PC-9 (cell line): ENCODE data around the gene TTLL1. TPM values are rescaled to one million over a fixed set of nuclear protein-coding genes. Genes with fewer than 3 reads are reported as not detected.

Experiments
- BruUV-seq: library from RNA; stranded (reverse); fragments of 400-500 nt; replicated peaks from 2 replicates; lab custom pipeline; 2021; lab: Mats Ljungman, UMichigan
- CTCF ChIA-PET: fragments of 300-600 bp; sonication (Branson Sonifier 250); formaldehyde crosslinking; loops from one replicate; lab custom pipeline; 2022; ENCODE audit warnings: antibody characterized with exemption; lab: Charles Lee
- POLR2A ChIA-PET: fragments of 300-600 bp; sonication (Branson Sonifier 250); formaldehyde crosslinking; loops from one replicate; lab custom pipeline; 2022; ENCODE audit warnings: antibody characterized with exemption; ENCODE audit not compliant: unreplicated experiment; lab: Charles Lee
- DNase-seq, 2 experiments: peaks; one replicate each; pipeline versions ENCODE4 v3.0.0 to v3.0.0-alpha.2; 2015 to 2022; ENCODE audit warnings: mixed read lengths in 1 of 2
- H2AFZ ChIP-seq: fragments of 200-600 bp; sonication (generic); 2 replicates; pipeline ENCODE4 v1.8.1; 2017; ENCODE audit warnings: antibody characterized with exemption
- H3F3A ChIP-seq: fragments of 200-600 bp; sonication (generic); 2 replicates; pipeline ENCODE4 v1.8.1; 2017; ENCODE audit warnings: antibody characterized with exemption, mild to moderate bottlenecking, low read depth; ENCODE audit not compliant: insufficient read depth
- H3K27ac ChIP-seq: fragments of 200-600 bp; sonication (generic); 2 replicates; pipeline ENCODE4 v1.6.1; 2016; ENCODE audit warnings: mixed run types
- H3K27me3 ChIP-seq: fragments of 200-600 bp; sonication (generic); 2 replicates; pipeline ENCODE4 v1.6.1; 2016; ENCODE audit warnings: low read depth, mixed run types; ENCODE audit not compliant: insufficient read depth
- H3K36me3 ChIP-seq: fragments of 200-600 bp; sonication (generic); 2 replicates; pipeline ENCODE4 v1.6.1; 2016; ENCODE audit warnings: low read depth, mixed run types
- H3K4me1 ChIP-seq: fragments of 200-600 bp; sonication (generic); replicated peaks from 2 replicates; pipeline ENCODE4 v1.6.1; 2016; ENCODE audit warnings: mixed run types; ENCODE audit not compliant: insufficient read depth
- H3K4me2 ChIP-seq: fragments of 200-600 bp; sonication (generic); 2 replicates; pipeline ENCODE4 v1.6.1; 2017; ENCODE audit warnings: mixed run types
- H3K4me3 ChIP-seq: fragments of 200-600 bp; sonication (generic); 2 replicates; pipeline ENCODE4 v1.6.1; 2016; ENCODE audit warnings: mixed run types
- H3K79me2 ChIP-seq: fragments of 200-600 bp; sonication (generic); 2 replicates; pipeline ENCODE4 v1.6.1; 2017; ENCODE audit warnings: low read depth, mixed run types
- H3K9me2 ChIP-seq: fragments of 200-600 bp; sonication (generic); 2 replicates; pipeline ENCODE4 v1.8.1; 2017; ENCODE audit warnings: mild to moderate bottlenecking; ENCODE audit not compliant: insufficient read depth
- H3K9me3 ChIP-seq: fragments of 200-600 bp; sonication (generic); 2 replicates; pipeline ENCODE4 v1.8.1; 2016; ENCODE audit warnings: low read depth; ENCODE audit not compliant: insufficient read depth
- H4K20me1 ChIP-seq: fragments of 200-600 bp; sonication (generic); 2 replicates; pipeline ENCODE4 v1.8.1; 2017; ENCODE audit not compliant: insufficient read depth
- CTCF ChIP-seq: fragments of 200-600 bp; sonication (generic); conservative IDR thresholded peaks from 2 replicates; pipeline ENCODE4 v1.6.1; 2017; ENCODE audit warnings: mixed run types, antibody characterized with exemption, mild to moderate bottlenecking, moderate library complexity
- EZH2 ChIP-seq: fragments of 200-600 bp; sonication (generic); IDR thresholded peaks from 2 replicates; pipeline ENCODE4 v1.8.0; 2017; ENCODE audit warnings: antibody characterized with exemption, low read depth
- intact Hi-C: fragments of 100-400 bp; cut with micrococcal nuclease; formaldehyde crosslinking; loops from one replicate; pipeline ENCODE4 v1.10.0; 2022; ENCODE audit not compliant: unreplicated experiment
- total RNA-seq: library from RNA; stranded (reverse); gene quantifications from 2 replicates; pipeline ENCODE4 v1.2.3, GENCODE V29; 2021

The TTLL1 gene
- total RNA-seq, 1 experiment from 2014 or later, result 7.8 TPM

- Histone ChIP-seq H3F3A (peaks cover 54% of the 10 kb centered on the region), H3K4me3 (peak overlapping the region; percentile 10; the same call in 1 of the 2 replicates), H3K9me3 (no peaks in the 10 kb centered on the region), H3K9me2 (no peaks in the 10 kb centered on the region), H3K36me3 (peaks cover 10% of the 10 kb centered on the region; the same call in 1 of the 2 replicates), H4K20me1 (peaks cover 12% of the 10 kb centered on the region; the same call in 1 of the 2 replicates), H2AFZ (no peak overlapping the region), H3K27me3 (no peaks in the 10 kb centered on the region), H3K79me2 (no peaks in the 10 kb centered on the region; the same call in 1 of the 2 replicates), H3K4me2 (peak overlapping the region; percentile 73), H3K27ac (peak overlapping the region; percentile 92), H3K4me1 (peaks cover 46% of the 10 kb centered on the region)
- BruUV-seq, result TSS peak; percentile 46
- POLR2A ChIA-PET, result interaction anchor here (0.6 kb wide), 1 partner anchor 266 kb away, joined by 3 read pairs; no protein-coding TSS in a partner anchor
- TF ChIP-seq CTCF, result no peak
- TF ChIP-seq EZH2, result no peak
- CTCF ChIA-PET, result no interaction called here
- peak; percentile 30 to 35 for DNase-seq
- intact Hi-C loops, result loop anchor here (5.0 to 10.0 kb wide), 2 partner anchors 133 to 206 kb away; no protein-coding TSS in a partner anchor
Measured at GRCh38 chr22:43128116-43128515, 38.9 kb upstream of the TTLL1 start.

- H3K79me2 ChIP-seq, result no peaks in the 10 kb centered on the region; the same call in 1 of the 2 replicates
- TF ChIP-seq CTCF (no peak), EZH2 (no peak)
- peak overlapping the region; percentile 73 for H3K4me2 ChIP-seq
- peaks cover 12% of the 10 kb centered on the region; the same call in 1 of the 2 replicates for H4K20me1 ChIP-seq
- ChIA-PET CTCF (interaction anchor here (0.7 kb wide), 1 partner anchor 259 kb away, joined by 3 read pairs; no protein-coding TSS in a partner anchor), POLR2A (interaction anchor here (0.5 to 0.6 kb wide), 3 partner anchors 17 to 1419 kb away, joined by 6 to 20 read pairs (median 13); partner anchors contain the start of gene TSPO)
- peaks cover 4% of the 10 kb centered on the region; the same call in 1 of the 2 replicates for H3K36me3 ChIP-seq
- H2AFZ ChIP-seq, result no peak overlapping the region
- BruUV-seq, result TSS peak; percentile 82
- H3K9me2 ChIP-seq, result no peaks in the 10 kb centered on the region
- intact Hi-C loops, result loop anchor here (1.0 to 10.0 kb wide), 4 partner anchors 33 to 264 kb away; no protein-coding TSS in a partner anchor
- no peaks in the 10 kb centered on the region for H3K9me3 ChIP-seq
- peaks cover 54% of the 10 kb centered on the region for H3F3A ChIP-seq
- H3K4me1 ChIP-seq, result peaks cover 46% of the 10 kb centered on the region
- H3K4me3 ChIP-seq, result peak overlapping the region; percentile 10; the same call in 1 of the 2 replicates
- peak overlapping the region; percentile 92 for H3K27ac ChIP-seq
- peak; percentile 91 to 95 for DNase-seq
- no peaks in the 10 kb centered on the region for H3K27me3 ChIP-seq
Measured at GRCh38 chr22:43127166-43127908, 38.1 kb upstream of the TTLL1 start.

- H3K36me3 ChIP-seq, result peaks cover 2% of the 10 kb centered on the region; the same call in 1 of the 2 replicates
- H3K27me3 ChIP-seq, result no peaks in the 10 kb centered on the region
- H3K9me2 ChIP-seq, result no peaks in the 10 kb centered on the region
- H3K27ac ChIP-seq, result peak overlapping the region; percentile 92
- BruUV-seq, result no TSS peak
- peak overlapping the region; percentile 10; the same call in 1 of the 2 replicates for H3K4me3 ChIP-seq
- peak; percentile 89 to 93 for DNase-seq
- peaks cover 46% of the 10 kb centered on the region for H3K4me1 ChIP-seq
- ChIA-PET CTCF (interaction anchor here (0.7 kb wide), 4 partner anchors 29 to 464 kb away, joined by 3 to 9 read pairs (median 6); no protein-coding TSS in a partner anchor), POLR2A (interaction anchor here (0.5 to 0.7 kb wide), 7 partner anchors 16 to 111 kb away, joined by 3 to 20 read pairs (median 5); partner anchors contain the start of genes BIK and TSPO)
- no peaks in the 10 kb centered on the region; the same call in 1 of the 2 replicates for H3K79me2 ChIP-seq
- TF ChIP-seq CTCF (no peak), EZH2 (no peak)
- no peak overlapping the region for H2AFZ ChIP-seq
- peaks cover 54% of the 10 kb centered on the region for H3F3A ChIP-seq
- H4K20me1 ChIP-seq, result peaks cover 12% of the 10 kb centered on the region; the same call in 1 of the 2 replicates
- peak overlapping the region; percentile 73 for H3K4me2 ChIP-seq
- intact Hi-C loops, result loop anchor here (1.0 to 10.0 kb wide), 4 partner anchors 32 to 263 kb away; no protein-coding TSS in a partner anchor
- no peaks in the 10 kb centered on the region for H3K9me3 ChIP-seq
Measured at GRCh38 chr22:43126501-43127165, 37.4 kb upstream of the TTLL1 start.
